Osteoblast (primary cell): Measurements from ENCODE around the gene TAF9B. TPM values are rescaled to one million over a fixed set of nuclear protein-coding genes. Genes with fewer than 3 reads are reported as not detected.
A peak's percentile ranks its signal among the peaks of the same experiment; 100 is the strongest.

Source experiments
- DNase-seq: peaks from one replicate; pipeline ENCODE4 v3.0.0; 2011; ENCODE audit warnings: low spot score, mixed read lengths; ENCODE audit not compliant: insufficient read length; ENCODE audit errors: missing footprints
- H2AFZ ChIP-seq: 2 replicates; pipeline ENCODE4 v1.6.0; 2011; ENCODE audit warnings: mild to moderate bottlenecking, low read length
- H3K27ac ChIP-seq: 2 replicates; pipeline ENCODE4 v1.5.1; 2011; ENCODE audit warnings: mild to moderate bottlenecking, low read depth, low read length, moderate library complexity
- H3K27me3 ChIP-seq: 2 replicates; pipeline ENCODE4 v1.6.0; 2012; ENCODE audit warnings: mild to moderate bottlenecking, control low read depth, inconsistent platforms, low read length, moderate library complexity; ENCODE audit not compliant: insufficient read depth
- H3K36me3 ChIP-seq: 2 replicates; pipeline ENCODE4 v1.5.1; 2011; ENCODE audit warnings: mild to moderate bottlenecking, low read length, control low read depth, moderate library complexity; ENCODE audit not compliant: insufficient read depth
- H3K4me1 ChIP-seq: 2 replicates; pipeline ENCODE4 v1.5.1; 2011; ENCODE audit warnings: mild to moderate bottlenecking, low read length, control low read depth, moderate library complexity; ENCODE audit not compliant: insufficient read depth
- H3K4me2 ChIP-seq: 2 replicates; pipeline ENCODE4 v1.6.0; 2011; ENCODE audit warnings: mild to moderate bottlenecking, low read length; ENCODE audit not compliant: insufficient read depth
- H3K4me3 ChIP-seq: fragments of 200-600 bp; sonication (generic); 3 replicates; pipeline ENCODE4 v1.5.1; 2012; ENCODE audit warnings: mild to moderate bottlenecking, low read length, inconsistent platforms; ENCODE audit not compliant: insufficient read depth
- H3K79me2 ChIP-seq: 2 replicates; pipeline ENCODE4 v1.6.0; 2012; ENCODE audit warnings: mild to moderate bottlenecking, low read length, control low read depth, inconsistent platforms; ENCODE audit not compliant: insufficient read depth
- H3K9me3 ChIP-seq: 2 replicates; pipeline ENCODE4 v1.5.1; 2011; ENCODE audit warnings: low read depth, low read length, control low read depth
- H4K20me1 ChIP-seq: 2 replicates; pipeline ENCODE4 v1.6.0; 2012; ENCODE audit warnings: mild to moderate bottlenecking, low read length, control low read depth; ENCODE audit not compliant: insufficient read depth
- CTCF ChIP-seq: IDR thresholded peaks from 2 replicates; pipeline ENCODE4 v1.5.1; 2011; ENCODE audit warnings: mild to moderate bottlenecking, low read depth, low read length, moderate library complexity; ENCODE audit errors: extremely low read depth
- total RNA-seq: library from RNA; depleted of rRNA; stranded (reverse); fragments of >200 nt; gene quantifications from 2 replicates; pipeline ENCODE4 v1.2.3, GENCODE V29; 2012

Gene TAF9B, protein sequence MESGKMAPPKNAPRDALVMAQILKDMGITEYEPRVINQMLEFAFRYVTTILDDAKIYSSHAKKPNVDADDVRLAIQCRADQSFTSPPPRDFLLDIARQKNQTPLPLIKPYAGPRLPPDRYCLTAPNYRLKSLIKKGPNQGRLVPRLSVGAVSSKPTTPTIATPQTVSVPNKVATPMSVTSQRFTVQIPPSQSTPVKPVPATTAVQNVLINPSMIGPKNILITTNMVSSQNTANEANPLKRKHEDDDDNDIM
- 20.3 and 23.3 TPM in 2 replicates for total RNA-seq

- peak within 1 kb of the TSS; percentile 75 for H3K27ac ChIP-seq
- H3K9me3 ChIP-seq, result no peaks in the 10 kb centered on the region
- H3K79me2 ChIP-seq, result no peaks in the 10 kb centered on the region
- no peak for TF ChIP-seq CTCF
- H2AFZ ChIP-seq, result peak within 1 kb of the TSS; percentile 74
- H4K20me1 ChIP-seq, result no peaks in the 10 kb centered on the region
- H3K4me3 ChIP-seq, result peak within 1 kb of the TSS; percentile 84
- H3K4me1 ChIP-seq, result no peaks in the 10 kb centered on the region
- peak; percentile 89 for DNase-seq
- H3K4me2 ChIP-seq, result peak within 1 kb of the TSS; percentile 87
- H3K27me3 ChIP-seq, result no peaks in the 10 kb centered on the region
- H3K36me3 ChIP-seq, result peaks cover 1% of the 10 kb centered on the region
Observed at GRCh38 chrX:78139160-78140123, at the start of gene TAF9B. TAF9B (minus strand) TSS chrX:78139650; CDS start chrX:78139611, 39 bp downstream.

DNA sequence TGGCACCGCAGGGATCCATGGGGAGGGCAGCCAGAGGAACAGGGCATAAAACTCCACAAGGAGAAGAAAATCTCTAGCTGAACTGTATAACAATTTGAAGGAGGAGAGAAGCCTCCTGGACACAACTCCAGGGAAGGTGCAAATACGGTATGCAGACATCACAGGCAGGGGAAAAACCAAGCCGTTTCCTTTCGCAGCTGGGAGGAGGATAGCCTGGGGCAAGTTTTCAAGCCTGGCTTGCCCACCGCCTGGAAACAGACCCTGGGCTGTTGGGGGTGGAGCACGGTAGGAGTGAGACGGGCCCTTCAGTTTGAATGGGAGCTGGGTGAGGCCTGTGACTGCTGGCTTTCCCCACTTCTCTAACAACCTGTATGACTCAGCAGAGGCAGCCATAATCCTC lies 43.4 kb upstream of the TAF9B start:
- TF ChIP-seq CTCF, result no peak
- no peak for DNase-seq
- Histone ChIP-seq H4K20me1 (no peaks in the 10 kb centered on the region), H3K4me2 (no peak overlapping the region), H3K9me3 (no peaks in the 10 kb centered on the region), H3K4me3 (no peak overlapping the region), H3K27ac (no peak overlapping the region), H3K36me3 (no peaks in the 10 kb centered on the region), H3K4me1 (no peaks in the 10 kb centered on the region), H3K27me3 (no peaks in the 10 kb centered on the region), H3K79me2 (no peaks in the 10 kb centered on the region), H2AFZ (no peak overlapping the region)

DNA sequence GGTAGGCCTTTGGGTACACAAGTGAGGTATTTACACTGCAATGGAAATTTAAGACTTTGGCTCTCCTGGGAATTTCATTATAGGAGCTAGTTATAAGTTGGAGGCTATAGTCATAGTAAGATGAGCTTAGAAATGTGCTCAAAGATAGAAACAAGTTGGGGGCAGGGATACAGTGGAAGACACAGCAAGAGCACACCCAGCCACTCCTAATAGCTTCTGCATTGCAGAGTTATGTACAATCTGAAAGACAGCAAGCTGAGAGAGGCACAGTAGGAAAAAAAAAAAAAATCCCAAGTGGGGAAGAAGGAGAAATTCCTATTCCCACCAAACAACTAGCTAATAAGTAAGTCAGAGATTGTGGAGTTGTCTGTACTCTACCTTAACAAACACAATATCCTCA lies 41.9 kb upstream of the TAF9B start:
- H3K27me3 ChIP-seq, result no peaks in the 10 kb centered on the region
- no peaks in the 10 kb centered on the region for H3K9me3 ChIP-seq
- no peak overlapping the region for H2AFZ ChIP-seq
- no peak overlapping the region for H3K4me2 ChIP-seq
- no peaks in the 10 kb centered on the region for H3K79me2 ChIP-seq
- no peak overlapping the region for H3K27ac ChIP-seq
- H3K4me1 ChIP-seq, result no peaks in the 10 kb centered on the region
- H3K36me3 ChIP-seq, result no peaks in the 10 kb centered on the region
- DNase-seq, result peak; percentile 3
- no peak for TF ChIP-seq CTCF
- H4K20me1 ChIP-seq, result no peaks in the 10 kb centered on the region
- H3K4me3 ChIP-seq, result no peak overlapping the region

- H3K79me2 ChIP-seq, result no peaks in the 10 kb centered on the region
- H3K4me1 ChIP-seq, result no peaks in the 10 kb centered on the region
- no peak overlapping the region for H3K27ac ChIP-seq
- no peaks in the 10 kb centered on the region for H3K27me3 ChIP-seq
- no peaks in the 10 kb centered on the region for H3K36me3 ChIP-seq
- no peak overlapping the region for H3K4me2 ChIP-seq
- no peaks in the 10 kb centered on the region for H4K20me1 ChIP-seq
- no peak overlapping the region for H2AFZ ChIP-seq
- DNase-seq, result no peak
- TF ChIP-seq CTCF, result no peak
- no peaks in the 10 kb centered on the region for H3K9me3 ChIP-seq
- no peak overlapping the region for H3K4me3 ChIP-seq
Observed at GRCh38 chrX:78168065-78168464, 28.6 kb upstream of the TAF9B start.
